Measurements from ENCODE around the gene AUTS2.

AUTS2 gene

GRCh38 chr7:69656890-69657289 is 58.6 kb downstream of the AUTS2 start:
- no peak for DNase-seq (ENCODE audit: low read depth, low spot score)

- DNase-seq (ENCODE audit: low read depth, low spot score), result no peak
Measured at GRCh38 chr7:69657331-69657730, 59.1 kb downstream of the AUTS2 start.

GRCh38 chr7:69657985-69658384 is 59.7 kb downstream of the AUTS2 start:
- DNase-seq (ENCODE audit: low read depth, low spot score), result no peak

- DNase-seq (ENCODE audit: low read depth, low spot score), result no peak
Measured at GRCh38 chr7:69659983-69660382, 61.7 kb downstream of the AUTS2 start.

GRCh38 chr7:69661342-69661741 is 63.1 kb downstream of the AUTS2 start:
- DNase-seq (ENCODE audit: low read depth, low spot score), result no peak

GRCh38 chr7:69663911-69664832 is 65.9 kb downstream of the AUTS2 start:
- DNase-seq (ENCODE audit: low read depth, low spot score), result no peak

- DNase-seq (ENCODE audit: low read depth, low spot score), result no peak
Measured at GRCh38 chr7:69665369-69665768, 67.1 kb downstream of the AUTS2 start.

GRCh38 chr7:69668339-69668870 is 70.1 kb downstream of the AUTS2 start:
- DNase-seq (ENCODE audit: low read depth, low spot score), result no peak

GRCh38 chr7:69670701-69671100 is 72.4 kb downstream of the AUTS2 start:
- DNase-seq (ENCODE audit: low read depth, low spot score), result no peak

- no peak for DNase-seq (ENCODE audit: low read depth, low spot score)
Measured at GRCh38 chr7:69673074-69673473, 74.8 kb downstream of the AUTS2 start.

- no peak for DNase-seq (ENCODE audit: low read depth, low spot score)
Measured at GRCh38 chr7:69674701-69675182, 76.5 kb downstream of the AUTS2 start.

GRCh38 chr7:69676247-69676646 is 78.0 kb downstream of the AUTS2 start:
- no peak for DNase-seq (ENCODE audit: low read depth, low spot score)

GRCh38 chr7:69677054-69677852 is 79.0 kb downstream of the AUTS2 start:
- DNase-seq (ENCODE audit: low read depth, low spot score), result no peak

- DNase-seq (ENCODE audit: low read depth, low spot score), result no peak
Measured at GRCh38 chr7:69677881-69678493, 79.7 kb downstream of the AUTS2 start.

GRCh38 chr7:69678494-69679187 is 80.4 kb downstream of the AUTS2 start:
- no peak for DNase-seq (ENCODE audit: low read depth, low spot score)

- DNase-seq (ENCODE audit: low read depth, low spot score), result no peak
Measured at GRCh38 chr7:69681181-69681580, 82.9 kb downstream of the AUTS2 start.

GRCh38 chr7:69682518-69682917 is 84.2 kb downstream of the AUTS2 start:
- DNase-seq (ENCODE audit: low read depth, low spot score), result no peak

- no peak for DNase-seq (ENCODE audit: low read depth, low spot score)
Measured at GRCh38 chr7:69683002-69683401, 84.7 kb downstream of the AUTS2 start.

GRCh38 chr7:69684369-69685292 is 86.4 kb downstream of the AUTS2 start:
- no peak for DNase-seq (ENCODE audit: low read depth, low spot score)

- no peak for DNase-seq (ENCODE audit: low read depth, low spot score)
Measured at GRCh38 chr7:69685293-69685631, 87.0 kb downstream of the AUTS2 start.
